AG09309 (cell line): ENCODE results near the gene ZDBF2.
"Not testable (repeated sequence)": the region's sequence is repeated elsewhere in the genome, so short reads cannot be mapped to it uniquely, and the experiment has no call there.

Experiments used
- DNase-seq: peaks from one replicate; pipeline ENCODE4 v3.0.0-alpha.2; 2010; ENCODE audit warnings: low read depth
- H3K4me3 ChIP-seq: 2 replicates; pipeline ENCODE4 v1.5.1; 2011; ENCODE audit warnings: mild to moderate bottlenecking, low read depth, low read length, moderate library complexity; ENCODE audit not compliant: control insufficient read depth
- TF ChIP-seq, protein P1 (sequence below): IDR thresholded peaks from 2 replicates; pipeline ENCODE4 v1.5.1; 2011; ENCODE audit warnings: mild to moderate bottlenecking, low read depth, low read length, inconsistent platforms; ENCODE audit not compliant: insufficient read depth, control insufficient read depth; ENCODE audit errors: missing control alignments

ZDBF2 gene

DNA sequence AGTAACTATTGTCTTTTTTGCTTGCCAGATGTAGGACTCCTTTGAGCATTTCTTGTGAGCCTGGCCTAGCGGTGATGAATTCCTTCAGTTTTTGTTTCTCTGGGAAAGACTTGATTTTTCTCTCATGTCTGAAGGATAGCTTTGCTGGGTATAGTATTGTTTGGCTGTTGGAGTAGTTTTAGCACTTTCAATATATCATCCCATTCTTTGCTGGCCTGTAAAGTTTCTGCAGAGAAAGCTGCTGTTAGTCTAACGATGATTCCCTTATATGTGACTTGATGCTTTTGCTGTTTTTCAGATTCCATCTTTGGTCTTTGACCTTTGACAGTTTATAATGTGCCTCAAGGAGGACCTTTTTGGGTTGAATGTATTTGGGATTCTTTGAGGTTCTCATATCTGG lies 12.7 kb downstream of the ZDBF2 start:
- H3K4me3 ChIP-seq = no peak overlapping the region
- no peak for DNase-seq
- TF ChIP-seq, protein P1, sequence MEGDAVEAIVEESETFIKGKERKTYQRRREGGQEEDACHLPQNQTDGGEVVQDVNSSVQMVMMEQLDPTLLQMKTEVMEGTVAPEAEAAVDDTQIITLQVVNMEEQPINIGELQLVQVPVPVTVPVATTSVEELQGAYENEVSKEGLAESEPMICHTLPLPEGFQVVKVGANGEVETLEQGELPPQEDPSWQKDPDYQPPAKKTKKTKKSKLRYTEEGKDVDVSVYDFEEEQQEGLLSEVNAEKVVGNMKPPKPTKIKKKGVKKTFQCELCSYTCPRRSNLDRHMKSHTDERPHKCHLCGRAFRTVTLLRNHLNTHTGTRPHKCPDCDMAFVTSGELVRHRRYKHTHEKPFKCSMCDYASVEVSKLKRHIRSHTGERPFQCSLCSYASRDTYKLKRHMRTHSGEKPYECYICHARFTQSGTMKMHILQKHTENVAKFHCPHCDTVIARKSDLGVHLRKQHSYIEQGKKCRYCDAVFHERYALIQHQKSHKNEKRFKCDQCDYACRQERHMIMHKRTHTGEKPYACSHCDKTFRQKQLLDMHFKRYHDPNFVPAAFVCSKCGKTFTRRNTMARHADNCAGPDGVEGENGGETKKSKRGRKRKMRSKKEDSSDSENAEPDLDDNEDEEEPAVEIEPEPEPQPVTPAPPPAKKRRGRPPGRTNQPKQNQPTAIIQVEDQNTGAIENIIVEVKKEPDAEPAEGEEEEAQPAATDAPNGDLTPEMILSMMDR = no peak

DNA sequence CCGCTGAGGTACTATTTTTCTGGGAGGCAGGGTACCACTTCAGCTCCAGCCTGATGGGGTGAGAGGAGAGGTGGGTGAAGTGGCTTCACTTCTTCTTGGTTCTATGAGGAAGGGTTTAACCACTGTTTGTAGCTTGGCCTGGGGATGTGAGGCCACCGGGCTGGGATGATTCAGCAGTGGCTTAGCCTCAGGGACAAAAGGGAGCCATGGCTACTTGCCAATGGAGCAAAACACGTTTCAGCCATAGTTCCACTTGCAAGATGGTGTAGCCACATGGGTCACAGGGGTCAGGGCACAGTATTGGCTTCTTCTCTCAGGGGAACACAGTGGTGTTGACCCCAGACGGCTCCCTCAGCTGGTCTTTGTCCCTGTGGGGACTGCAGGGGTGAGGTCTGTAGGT lies 14.9 kb downstream of the ZDBF2 start:
- DNase-seq = no peak
- H3K4me3 ChIP-seq = no peak overlapping the region
- TF ChIP-seq, protein P1 = no peak

DNA sequence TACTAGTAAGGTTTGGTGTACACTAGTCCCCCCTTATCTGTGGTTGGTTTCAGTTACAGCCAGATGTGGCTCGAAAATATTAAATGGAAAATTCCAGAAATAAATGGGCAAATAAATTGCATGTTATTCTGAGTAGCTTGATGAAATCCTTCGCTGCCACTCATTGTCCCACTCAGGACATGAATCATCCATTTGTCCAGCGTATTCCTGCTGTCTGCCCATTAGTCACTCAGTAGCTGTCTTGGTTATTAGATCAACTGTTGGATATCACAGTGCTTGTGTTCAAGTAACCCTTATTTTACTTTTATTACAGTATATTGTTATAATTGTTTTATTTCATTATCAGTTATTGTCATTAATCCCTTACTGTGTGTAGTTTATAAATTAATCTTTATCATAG lies 21.7 kb downstream of the ZDBF2 start:
- no peak overlapping the region for H3K4me3 ChIP-seq
- DNase-seq = no peak
- TF ChIP-seq, protein P1 = no peak

DNA sequence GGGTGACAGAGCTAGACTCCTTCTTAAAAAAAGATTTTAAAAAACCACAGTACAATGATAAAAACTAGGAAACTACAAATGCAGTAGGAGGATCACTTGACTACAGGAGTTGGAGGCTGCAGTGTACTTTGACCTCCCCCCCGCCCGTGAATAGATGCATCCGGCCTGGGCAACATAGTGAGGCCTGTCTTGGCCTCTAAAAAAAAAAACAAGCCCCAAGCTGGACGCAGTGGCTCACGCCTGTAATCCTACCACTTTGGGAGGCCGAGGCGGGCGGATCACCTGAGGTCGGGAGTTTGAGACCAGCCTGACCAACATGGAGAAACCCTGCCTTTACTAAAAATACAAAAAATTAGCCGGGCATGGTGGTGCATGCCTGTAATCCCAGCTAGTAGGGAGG lies 25.1 kb downstream of the ZDBF2 start:
- not testable (repeated sequence) for DNase-seq, H3K4me3 ChIP-seq

DNA sequence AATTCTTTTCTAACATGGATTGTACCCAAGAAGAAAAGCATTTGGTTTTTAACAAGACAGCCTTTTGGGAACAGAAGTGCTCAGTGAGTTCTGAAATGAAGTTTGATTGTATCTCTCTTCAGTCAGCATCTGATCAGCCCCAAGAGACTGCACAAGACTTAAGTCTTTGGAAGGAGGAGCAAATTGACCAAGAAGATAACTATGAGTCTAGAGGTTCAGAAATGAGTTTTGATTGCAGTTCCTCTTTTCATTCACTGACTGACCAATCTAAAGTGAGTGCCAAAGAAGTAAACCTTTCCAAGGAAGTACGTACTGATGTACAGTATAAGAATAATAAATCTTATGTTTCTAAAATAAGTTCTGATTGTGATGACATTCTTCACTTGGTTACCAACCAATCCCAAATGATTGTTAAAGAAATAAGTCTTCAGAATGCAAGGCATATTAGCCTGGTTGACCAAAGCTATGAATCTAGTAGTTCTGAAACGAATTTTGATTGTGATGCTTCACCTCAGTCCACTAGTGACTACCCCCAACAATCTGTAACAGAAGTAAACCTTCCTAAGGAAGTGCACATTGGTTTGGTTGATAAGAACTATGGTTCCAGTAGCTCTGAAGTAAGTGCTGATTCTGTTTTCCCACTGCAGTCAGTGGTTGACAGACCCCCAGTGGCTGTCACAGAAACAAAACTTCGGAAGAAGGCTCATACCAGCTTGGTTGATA lies 31.2 kb downstream of the ZDBF2 start:
- no peak for DNase-seq
- H3K4me3 ChIP-seq = no peak overlapping the region

DNA sequence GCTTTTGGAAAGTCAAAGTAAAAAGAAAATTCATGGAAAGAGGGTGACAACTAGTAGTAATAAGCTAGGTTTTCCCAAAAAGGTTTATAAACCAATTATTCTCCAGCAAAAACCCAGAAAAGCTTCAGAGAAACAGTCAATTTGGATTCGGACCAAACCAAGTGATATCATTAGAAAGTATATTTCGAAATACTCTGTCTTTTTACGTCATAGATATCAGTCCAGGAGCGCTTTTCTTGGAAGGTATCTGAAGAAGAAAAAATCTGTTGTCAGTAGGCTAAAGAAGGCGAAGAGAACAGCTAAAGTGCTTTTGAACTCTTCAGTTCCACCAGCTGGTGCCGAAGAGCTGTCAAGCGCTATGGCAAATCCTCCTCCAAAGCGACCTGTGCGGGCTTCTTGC lies 36.6 kb downstream of the ZDBF2 start:
- DNase-seq = no peak
- TF ChIP-seq, protein P1 = no peak
- H3K4me3 ChIP-seq = no peak overlapping the region

More for the DNA sequence above, 31.2 kb downstream of the ZDBF2 start:
- TF ChIP-seq, protein P1 = no peak

DNA sequence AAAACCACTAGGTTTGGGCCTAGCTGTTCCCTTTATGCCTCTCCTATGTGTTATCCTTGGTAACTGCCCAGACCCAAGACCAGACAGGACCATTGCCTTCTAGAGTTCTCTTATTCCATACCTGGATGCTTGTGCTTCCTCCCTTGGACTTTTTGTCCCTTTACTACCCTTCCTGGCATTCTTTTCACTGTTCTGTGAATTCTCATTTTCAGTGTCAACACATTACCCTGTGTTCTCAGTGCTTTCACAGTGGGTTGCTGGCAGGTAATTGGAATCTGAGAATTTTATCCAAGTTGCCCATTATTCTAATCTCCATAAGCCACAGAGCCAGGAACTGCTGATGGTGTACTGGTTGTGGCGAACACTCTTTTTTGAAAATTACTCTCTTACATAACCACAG lies 41.7 kb downstream of the ZDBF2 start:
- H3K4me3 ChIP-seq = no peak overlapping the region
- DNase-seq = no peak
- TF ChIP-seq, protein P1 = no peak
